Embryonic facial prominence (tissue), 1 donor: ENCODE results near the gene UBE2V1.
A peak's percentile ranks its signal among the peaks of the same experiment; 100 is the strongest.
"Not testable (repeated sequence)": the region's sequence is repeated elsewhere in the genome, so short reads cannot be mapped to it uniquely, and the experiment has no call there.

Experiments used
- DNase-seq: peaks from one replicate; pipeline ENCODE4 v3.0.0-alpha.2; 2016; ENCODE audit errors: extremely low spot score

The UBE2V1 gene

DNA sequence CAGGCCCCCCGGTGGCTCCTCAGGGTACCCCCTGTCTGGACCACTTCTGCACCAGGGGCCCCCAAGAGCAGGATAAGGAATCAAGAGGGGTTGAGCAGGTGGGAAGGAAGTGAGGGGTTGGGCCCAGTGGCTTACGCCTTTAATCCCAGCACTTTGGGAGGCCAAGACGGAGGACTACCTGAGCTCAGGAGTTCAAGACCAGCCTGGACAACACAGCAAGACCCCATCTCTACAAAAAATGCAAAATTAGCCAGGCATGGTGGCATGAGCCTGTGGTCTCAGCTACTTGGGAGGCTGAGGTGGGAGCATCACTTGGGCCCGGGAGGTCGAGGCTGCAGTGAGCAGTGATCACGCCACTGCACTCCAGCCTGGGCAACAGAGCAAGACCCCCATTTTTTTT lies 49.2 kb downstream of the UBE2V1 start:
- not testable (repeated sequence) for DNase-seq

DNA sequence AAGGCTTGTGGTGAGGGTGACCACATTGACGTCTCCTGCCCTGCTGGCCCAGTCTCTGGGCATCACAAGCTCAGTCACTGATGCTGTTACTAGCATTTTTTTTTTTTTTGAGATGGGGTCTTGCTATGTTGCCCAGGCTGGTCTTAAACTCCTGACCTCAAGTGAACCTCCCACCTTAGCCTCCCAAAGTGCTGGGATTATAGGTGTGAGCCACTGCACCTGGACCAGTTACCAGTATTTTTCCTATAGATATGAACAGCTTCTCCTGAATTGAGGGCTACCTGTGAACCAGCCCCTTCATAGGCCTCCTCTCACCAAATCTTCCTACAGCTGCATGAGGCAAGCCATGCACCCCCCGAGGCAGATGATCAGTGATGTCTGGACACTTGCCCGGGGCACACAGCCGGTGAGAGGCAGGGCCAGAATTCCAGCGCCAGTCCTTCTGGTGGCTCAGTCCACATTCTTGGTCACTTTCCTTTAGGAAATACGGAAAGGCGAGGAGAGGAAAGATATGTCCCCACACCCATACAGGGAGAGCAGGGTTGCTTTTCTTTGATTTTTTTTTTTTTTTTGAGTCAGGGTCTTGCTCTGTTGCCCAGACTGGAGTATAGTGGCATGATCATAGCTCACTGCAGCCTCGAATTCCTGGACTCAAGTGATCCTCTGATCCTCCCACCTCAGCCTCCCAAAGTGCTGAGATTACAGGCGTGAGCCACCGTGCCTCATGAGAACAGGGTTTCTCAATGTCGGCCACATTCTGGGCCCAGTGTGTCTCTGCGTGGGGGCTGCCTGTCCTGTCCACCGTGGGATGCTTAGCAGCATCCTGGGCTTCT lies 50.7 kb downstream of the UBE2V1 start:
- no peak for DNase-seq

- DNase-seq, result no peak
These were observed 51.6 kb downstream of the UBE2V1 start for GRCh38 chr20:50061151-50062005.

DNA sequence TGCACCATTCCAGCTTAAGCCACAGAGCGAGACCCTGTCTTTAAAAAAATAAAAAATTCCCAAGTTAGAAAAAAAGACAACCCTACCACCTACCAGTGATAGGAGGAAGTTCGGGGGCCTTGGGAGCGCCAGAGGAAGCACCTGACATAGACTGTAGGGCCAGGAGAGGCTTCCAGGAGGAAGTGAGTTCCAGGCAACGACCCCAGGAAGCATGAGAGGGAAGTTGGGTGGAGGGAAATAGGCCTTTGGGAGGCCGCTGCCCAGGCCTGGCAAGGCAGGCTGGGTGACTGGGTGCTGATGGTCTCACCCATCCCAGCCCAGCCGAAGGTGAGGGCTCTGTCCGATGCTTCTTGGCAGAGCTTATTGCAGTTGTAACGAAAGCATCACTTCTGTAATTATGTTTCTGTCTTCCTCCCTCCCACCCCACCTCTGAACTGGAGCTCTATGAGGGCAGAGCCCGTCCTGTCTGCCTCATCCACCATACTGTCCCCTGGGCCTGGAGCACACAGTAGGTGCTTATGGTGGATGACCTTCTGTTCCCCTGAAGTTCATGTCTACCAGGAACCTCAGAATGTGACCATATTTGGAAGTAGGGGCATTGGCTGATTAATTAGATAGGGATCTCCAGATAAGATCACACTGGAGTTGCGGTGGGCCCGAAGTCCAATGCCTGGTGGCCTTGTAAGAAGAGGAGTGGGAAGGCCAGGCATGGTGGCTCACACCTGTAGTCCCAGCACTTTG lies 54.1 kb downstream of the UBE2V1 start:
- no peak for DNase-seq

DNA sequence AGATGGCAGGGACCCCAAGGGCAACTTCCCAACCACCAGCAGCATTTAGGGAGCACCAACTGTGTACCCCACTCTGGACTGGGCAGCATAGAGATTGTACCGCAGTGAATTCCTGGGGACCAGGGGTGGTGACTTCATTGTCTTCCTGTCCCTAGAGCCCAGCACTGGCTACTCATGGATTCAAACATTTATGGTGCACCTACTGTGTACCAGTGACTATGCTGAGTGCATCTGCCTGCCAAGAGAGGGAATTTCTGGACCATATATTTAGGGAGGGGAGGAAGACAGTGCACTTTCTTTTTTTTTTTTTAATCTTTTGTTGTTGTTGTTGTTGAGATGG lies 55.3 kb downstream of the UBE2V1 start:
- DNase-seq, result no peak

- DNase-seq, result no peak
These were observed 55.8 kb downstream of the UBE2V1 start for GRCh38 chr20:50056951-50057713.

DNA sequence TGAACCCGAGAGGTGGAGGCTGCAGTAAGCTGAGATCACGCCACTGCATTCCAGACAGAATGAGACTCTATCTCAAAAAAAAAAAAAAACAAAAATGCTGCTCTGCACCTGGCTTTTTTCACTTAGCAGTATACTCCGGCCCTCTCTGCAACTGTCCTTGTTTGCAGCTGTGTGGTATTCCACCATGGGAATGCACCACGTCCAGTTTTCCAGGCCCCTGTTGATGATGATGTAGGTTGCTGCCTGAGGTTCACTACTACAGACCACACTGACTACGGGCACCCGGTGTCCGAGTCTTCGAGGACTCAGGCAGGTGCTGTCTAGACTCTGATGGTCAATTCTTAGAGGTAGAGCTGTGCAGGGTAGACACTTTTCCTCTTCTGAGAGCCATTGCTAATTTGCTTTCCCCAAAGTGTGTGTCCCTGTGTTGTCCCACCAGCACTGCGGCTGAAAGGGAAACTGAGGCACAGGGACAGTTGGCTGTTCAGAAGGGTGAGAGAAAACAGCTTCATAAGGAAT lies 56.5 kb downstream of the UBE2V1 start:
- no peak for DNase-seq

DNA sequence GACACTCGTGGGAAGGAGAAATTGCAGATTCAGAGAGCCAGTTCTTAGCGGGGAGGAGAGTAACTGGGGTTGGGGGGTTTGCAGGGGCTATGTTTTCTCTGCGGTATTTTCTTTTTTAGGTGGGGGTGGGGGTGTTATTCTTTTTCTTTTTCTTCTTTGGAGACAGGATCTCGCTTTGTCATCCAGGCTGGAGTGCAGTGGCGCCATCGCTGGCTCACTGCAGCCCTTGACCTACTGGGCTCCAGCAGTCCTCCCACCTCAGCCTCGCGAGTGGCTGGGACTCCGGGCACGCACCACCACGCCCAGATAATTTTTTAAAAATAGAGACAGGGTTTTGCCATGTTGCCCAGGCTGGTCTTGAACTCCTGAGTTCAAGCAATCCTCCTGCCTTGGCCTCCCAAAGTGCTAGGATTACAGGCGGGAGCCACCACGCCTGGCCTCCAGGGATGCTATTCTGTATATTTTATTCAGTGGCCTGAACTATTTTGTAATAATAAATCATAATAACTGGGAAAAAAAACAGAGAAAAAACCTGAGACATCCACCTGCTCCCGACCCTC lies 57.3 kb downstream of the UBE2V1 start:
- no peak for DNase-seq

GRCh38 chr20:50054626-50055511 lies 58.1 kb downstream of the UBE2V1 start:
- peak; percentile 33 for DNase-seq

- DNase-seq, result no peak
These were observed 58.8 kb downstream of the UBE2V1 start for GRCh38 chr20:50054231-50054547.

DNA sequence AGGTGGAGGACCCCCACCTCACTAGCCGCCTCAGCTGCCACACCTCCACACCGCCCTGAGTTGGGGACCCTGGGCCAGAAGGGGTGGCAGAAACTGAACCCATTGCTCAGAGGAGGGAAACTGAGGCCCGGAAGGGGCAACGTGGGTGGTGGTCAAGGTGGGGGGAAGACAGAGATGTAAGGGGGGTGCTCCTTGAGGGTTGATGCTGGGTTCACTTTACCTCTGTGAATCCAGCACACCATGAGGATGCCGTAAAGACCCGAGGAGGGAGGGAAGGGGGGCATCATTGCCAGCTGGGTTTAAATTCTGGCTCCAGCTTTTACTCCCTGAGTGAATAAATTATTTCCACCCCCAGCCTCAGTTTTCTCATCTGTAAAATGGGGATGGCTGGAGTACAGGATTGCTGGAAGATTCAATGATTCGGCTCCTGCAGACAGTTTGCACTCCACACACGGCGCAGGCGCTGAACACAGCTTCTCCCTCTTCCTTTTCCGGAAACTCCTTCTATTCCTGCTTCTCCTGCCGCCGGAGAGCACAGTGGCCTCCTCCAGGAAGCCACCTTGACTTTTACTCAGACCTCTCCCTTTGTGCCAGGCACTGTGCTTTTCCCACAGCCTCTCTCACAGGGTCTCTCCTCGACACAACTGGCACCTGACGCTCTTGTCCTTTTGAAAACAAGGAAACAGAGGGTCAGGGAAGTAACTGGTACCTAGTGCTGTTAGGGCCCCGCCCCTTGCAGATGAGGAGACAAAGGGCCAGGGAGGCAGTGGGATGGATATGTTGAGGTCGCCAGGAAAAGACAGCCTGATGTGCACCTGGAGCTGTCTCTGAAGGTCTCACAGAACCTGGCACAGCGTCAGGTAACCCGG lies 59.4 kb downstream of the UBE2V1 start:
- no peak for DNase-seq

- no peak for DNase-seq
These were observed 60.2 kb downstream of the UBE2V1 start for GRCh38 chr20:50052550-50053361.

DNA sequence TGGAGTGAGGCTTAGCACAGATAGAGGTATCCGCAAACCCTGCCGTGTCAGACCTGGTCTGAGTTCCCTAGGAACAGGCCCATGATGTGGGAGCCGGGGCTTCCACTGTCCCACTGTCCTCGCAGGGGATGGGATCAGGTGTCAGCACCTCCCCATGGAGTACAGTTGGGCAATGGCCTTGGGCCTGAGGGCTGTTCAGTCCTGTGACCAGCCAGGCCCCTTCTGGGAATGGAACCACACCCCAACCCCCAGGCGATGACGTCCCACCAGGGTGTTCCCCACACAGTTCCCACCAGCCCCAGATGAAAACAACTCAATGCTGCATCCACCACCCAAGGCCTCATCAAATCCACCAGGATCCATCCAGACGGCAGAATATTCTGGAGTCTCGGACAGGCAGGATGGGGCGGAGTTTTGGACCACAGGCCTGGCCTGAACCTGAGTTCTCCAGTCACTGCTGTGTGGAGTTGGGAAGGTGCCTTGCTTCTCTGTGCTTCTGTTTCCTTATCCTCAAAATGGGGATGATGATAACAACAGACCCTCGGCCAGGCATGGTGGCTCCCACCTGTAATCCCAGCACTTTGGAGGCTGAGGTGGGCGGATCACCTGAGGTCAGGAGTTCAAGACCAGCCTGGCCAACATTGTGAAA lies 62.2 kb downstream of the UBE2V1 start:
- no peak for DNase-seq

DNA sequence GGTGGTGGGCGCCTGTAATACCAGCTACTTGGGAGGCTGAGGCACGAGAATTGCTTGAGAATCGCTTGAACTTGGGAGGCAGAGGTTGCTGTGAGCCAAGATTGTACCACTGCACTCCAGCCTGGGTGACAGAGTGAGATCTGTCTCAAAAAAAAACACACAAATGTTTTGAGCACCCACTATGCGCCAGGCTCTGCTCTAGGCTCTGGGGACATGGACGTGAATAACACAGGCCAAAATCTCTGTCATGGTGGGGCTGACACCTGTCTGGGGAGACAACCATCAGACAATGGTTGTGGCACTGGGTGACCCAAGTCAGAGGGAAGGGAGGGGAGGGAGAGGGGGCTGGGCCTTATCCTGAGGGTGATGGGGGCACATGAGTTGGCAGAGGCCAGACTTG lies 62.7 kb downstream of the UBE2V1 start:
- DNase-seq, result no peak

DNA sequence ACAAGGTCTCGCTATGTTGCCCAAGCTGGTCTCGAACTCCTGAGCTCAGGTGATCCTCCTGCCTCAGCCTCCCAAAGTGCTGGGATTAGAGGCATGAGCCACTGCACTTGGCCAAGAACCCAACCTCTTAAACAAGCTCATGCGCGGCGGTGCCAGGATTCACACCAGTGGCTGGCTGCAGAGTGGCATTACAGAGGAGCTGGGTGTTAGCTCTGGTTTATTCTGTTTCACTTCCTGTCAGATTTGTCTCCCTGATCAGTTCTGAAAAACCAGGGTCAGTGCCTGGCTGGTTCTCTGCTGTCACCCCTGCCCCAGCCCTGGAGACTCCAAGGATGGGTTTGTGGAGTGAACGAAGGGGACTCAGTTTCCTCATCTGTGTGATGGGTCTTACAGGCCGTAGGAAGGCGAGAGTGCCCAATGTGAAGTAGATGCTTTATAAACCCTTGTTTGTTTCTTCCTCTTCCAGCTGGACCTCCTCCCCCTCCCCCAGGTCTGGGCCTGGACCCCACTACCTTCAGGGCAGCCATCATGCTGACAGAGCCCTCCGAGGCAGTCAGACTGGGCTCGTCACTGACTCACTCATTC lies 63.4 kb downstream of the UBE2V1 start:
- no peak for DNase-seq

DNA sequence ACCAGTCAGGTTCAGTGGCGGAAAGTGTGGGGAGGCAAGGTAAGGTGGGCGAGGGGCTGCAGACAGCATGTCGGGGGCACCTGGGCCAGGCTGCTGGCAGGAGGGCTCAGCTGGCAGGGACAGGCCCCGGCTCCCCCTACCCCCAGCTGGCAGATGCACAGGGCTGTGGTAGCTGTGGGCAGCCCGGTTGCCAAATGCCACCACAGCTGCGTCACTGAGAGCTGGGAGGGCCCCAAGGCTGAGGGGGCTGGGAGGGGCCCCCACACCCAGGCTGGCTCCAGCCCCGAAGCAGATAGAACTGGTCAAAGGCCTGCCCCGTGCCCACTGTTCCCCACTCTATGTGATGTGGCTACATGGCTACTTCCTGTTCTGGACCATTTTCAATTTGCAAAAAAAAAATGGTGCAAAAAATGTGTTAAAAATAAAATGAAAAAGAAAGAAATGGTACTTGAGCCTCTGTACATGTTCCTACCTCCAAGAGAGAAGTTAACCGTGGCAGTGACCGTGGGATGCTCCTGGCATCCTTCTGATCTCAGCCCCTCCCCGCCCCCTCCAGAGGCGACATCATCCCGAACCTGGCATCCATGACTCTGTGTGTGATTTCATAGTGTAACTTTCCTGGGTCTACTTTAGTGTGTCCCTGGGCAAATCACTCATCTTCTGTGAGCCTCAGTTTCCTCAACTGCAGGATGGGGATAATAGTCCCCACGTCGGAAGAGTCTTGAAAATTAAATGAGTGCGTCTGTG lies 64.4 kb downstream of the UBE2V1 start:
- no peak for DNase-seq
